OCI-LY3 (cell line): Measurements from ENCODE around the gene CIITA.

ENCODE experiments used
- EZH2phosphoT487 ChIP-seq: fragments of 200-600 bp; shearing (Covaris generic); IDR thresholded peaks from 2 replicates; pipeline ENCODE4 v1.6.1; 2018; ENCODE audit warnings: antibody characterized with exemption, mixed run types, low read depth
- TF ChIP-seq, protein P1 (sequence below): fragments of 200-600, 300-600 bp; sonication (generic); IDR thresholded peaks from 2 replicates; pipeline ENCODE4 v1.5.1; 2014; ENCODE audit warnings: antibody characterized with exemption, low read length, low read depth

DNA sequence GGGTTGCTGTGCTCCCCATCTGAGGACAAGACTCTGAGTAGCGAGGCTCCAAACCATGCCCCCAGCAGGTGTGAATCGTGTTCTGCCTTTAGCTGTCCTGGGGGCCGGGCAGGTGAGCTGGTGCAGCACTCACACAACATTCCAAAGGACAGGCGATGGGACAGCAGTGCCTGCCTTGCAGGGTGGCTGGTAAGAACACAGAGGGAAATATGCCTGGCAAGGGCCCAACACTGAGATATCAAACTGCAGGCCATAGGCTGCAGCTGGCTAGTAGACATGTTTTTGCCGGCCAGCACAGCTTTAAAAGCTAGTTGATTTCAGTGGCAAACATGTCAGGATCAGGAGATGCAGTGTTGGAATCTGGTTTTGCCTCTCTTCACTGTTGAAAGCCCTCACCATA is 91.0 kb downstream of the CIITA start:
- TF ChIP-seq, protein P1, sequence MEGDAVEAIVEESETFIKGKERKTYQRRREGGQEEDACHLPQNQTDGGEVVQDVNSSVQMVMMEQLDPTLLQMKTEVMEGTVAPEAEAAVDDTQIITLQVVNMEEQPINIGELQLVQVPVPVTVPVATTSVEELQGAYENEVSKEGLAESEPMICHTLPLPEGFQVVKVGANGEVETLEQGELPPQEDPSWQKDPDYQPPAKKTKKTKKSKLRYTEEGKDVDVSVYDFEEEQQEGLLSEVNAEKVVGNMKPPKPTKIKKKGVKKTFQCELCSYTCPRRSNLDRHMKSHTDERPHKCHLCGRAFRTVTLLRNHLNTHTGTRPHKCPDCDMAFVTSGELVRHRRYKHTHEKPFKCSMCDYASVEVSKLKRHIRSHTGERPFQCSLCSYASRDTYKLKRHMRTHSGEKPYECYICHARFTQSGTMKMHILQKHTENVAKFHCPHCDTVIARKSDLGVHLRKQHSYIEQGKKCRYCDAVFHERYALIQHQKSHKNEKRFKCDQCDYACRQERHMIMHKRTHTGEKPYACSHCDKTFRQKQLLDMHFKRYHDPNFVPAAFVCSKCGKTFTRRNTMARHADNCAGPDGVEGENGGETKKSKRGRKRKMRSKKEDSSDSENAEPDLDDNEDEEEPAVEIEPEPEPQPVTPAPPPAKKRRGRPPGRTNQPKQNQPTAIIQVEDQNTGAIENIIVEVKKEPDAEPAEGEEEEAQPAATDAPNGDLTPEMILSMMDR, result no peak
- no peak for TF ChIP-seq EZH2phosphoT487
